Activated T-cell treated with anti-CD3 and anti-CD28 coated beads for 4 hours (primary cell): Measurements from ENCODE around the gene LRRC36.
A peak's percentile ranks its signal among the peaks of the same experiment; 100 is the strongest.

Experiments used
- DNase-seq: peaks from one replicate; pipeline ENCODE4 v3.0.0-alpha.2; 2020

The LRRC36 gene

GRCh38 chr16:67296420-67296819 is 30.2 kb upstream of the LRRC36 start:
- DNase-seq, result no peak

- DNase-seq, result no peak
Measured at GRCh38 chr16:67298277-67298676, 28.3 kb upstream of the LRRC36 start.

GRCh38 chr16:67299269-67299668 is 27.3 kb upstream of the LRRC36 start:
- DNase-seq, result no peak

GRCh38 chr16:67301080-67301782 is 25.4 kb upstream of the LRRC36 start:
- no peak for DNase-seq

- DNase-seq, result no peak
Measured at GRCh38 chr16:67302076-67302475, 24.5 kb upstream of the LRRC36 start.

- no peak for DNase-seq
Measured at GRCh38 chr16:67302970-67303369, 23.6 kb upstream of the LRRC36 start.

GRCh38 chr16:67304020-67304419 is 22.6 kb upstream of the LRRC36 start:
- no peak for DNase-seq

GRCh38 chr16:67305216-67306071 is 21.2 kb upstream of the LRRC36 start:
- DNase-seq, result no peak

- DNase-seq, result no peak
Measured at GRCh38 chr16:67310561-67310960, 16.1 kb upstream of the LRRC36 start.

- peak; percentile 43 for DNase-seq
Measured at GRCh38 chr16:67311607-67312488, 14.8 kb upstream of the LRRC36 start.

- DNase-seq, result no peak
Measured at GRCh38 chr16:67312719-67313118, 13.9 kb upstream of the LRRC36 start.

GRCh38 chr16:67317853-67318252 is 8.8 kb upstream of the LRRC36 start:
- DNase-seq, result no peak

GRCh38 chr16:67326115-67326471 is 522 bp upstream of the LRRC36 start:
- no peak for DNase-seq

- no peak for DNase-seq
Measured at GRCh38 chr16:67327743-67328142, 1.1 kb downstream of the LRRC36 start.

- no peak for DNase-seq
Measured at GRCh38 chr16:67329901-67330300, 3.3 kb downstream of the LRRC36 start.

GRCh38 chr16:67333315-67333714 is 6.7 kb downstream of the LRRC36 start:
- DNase-seq, result no peak

- DNase-seq, result no peak
Measured at GRCh38 chr16:67336116-67336515, 9.5 kb downstream of the LRRC36 start.

GRCh38 chr16:67336648-67337047 is 10.0 kb downstream of the LRRC36 start:
- DNase-seq, result no peak

GRCh38 chr16:67339453-67339852 is 12.8 kb downstream of the LRRC36 start:
- DNase-seq, result no peak

- DNase-seq, result no peak
Measured at GRCh38 chr16:67341250-67341649, 14.6 kb downstream of the LRRC36 start.

GRCh38 chr16:67342616-67343015 is 16.0 kb downstream of the LRRC36 start:
- no peak for DNase-seq

- no peak for DNase-seq
Measured at GRCh38 chr16:67345401-67345800, 18.8 kb downstream of the LRRC36 start.

GRCh38 chr16:67346341-67346740 is 19.7 kb downstream of the LRRC36 start:
- no peak for DNase-seq
